ENCODE results near the gene PDC. TPM values are rescaled to one million over a fixed set of nuclear protein-coding genes. Genes with fewer than 3 reads are reported as not detected.

Gene PDC
- total RNA-seq, 1 donor = not detected

GRCh38 chr1:186446152-186446551 is 14.8 kb downstream of the PDC start:
- Histone ChIP-seq H3K4me1 (ENCODE audit: insufficient read depth, low read length) (peaks cover 16% of the 10 kb centered on the region), H4K20me1 (ENCODE audit: insufficient read depth, low read length) (no peaks in the 10 kb centered on the region), H3K27me3 (ENCODE audit: insufficient read depth, low read length) (no peaks in the 10 kb centered on the region), H2AFZ (ENCODE audit: low read length) (no peak overlapping the region), H3K9me3 (ENCODE audit: low read depth, low read length) (no peaks in the 10 kb centered on the region), H3K79me2 (ENCODE audit: insufficient read depth, low read length) (no peaks in the 10 kb centered on the region), H3K36me3 (ENCODE audit: insufficient read depth, low read length) (no peaks in the 10 kb centered on the region), H3K4me3 (ENCODE audit: insufficient read depth, low read length) (no peak overlapping the region), H3K27ac (ENCODE audit: low read depth, low read length) (no peak overlapping the region), H3K4me2 (ENCODE audit: insufficient read depth, low read length) (no peak overlapping the region)
- no peak for TF ChIP-seq CTCF (IDR thresholded peaks at IDR 0.05; ENCODE audit: extremely low read depth, low read depth, low read length)
- DNase-seq (ENCODE audit: insufficient read length, low spot score, missing footprints) = no peak

GRCh38 chr1:186443638-186444037 is 17.3 kb downstream of the PDC start:
- Histone ChIP-seq H3K4me3 (ENCODE audit: insufficient read depth, low read length) (no peak overlapping the region), H3K27me3 (ENCODE audit: insufficient read depth, low read length) (no peaks in the 10 kb centered on the region), H4K20me1 (ENCODE audit: insufficient read depth, low read length) (no peaks in the 10 kb centered on the region), H3K9me3 (ENCODE audit: low read depth, low read length) (no peaks in the 10 kb centered on the region), H3K4me2 (ENCODE audit: insufficient read depth, low read length) (no peak overlapping the region), H3K27ac (ENCODE audit: low read depth, low read length) (no peak overlapping the region), H3K4me1 (ENCODE audit: insufficient read depth, low read length) (peaks cover 16% of the 10 kb centered on the region), H3K79me2 (ENCODE audit: insufficient read depth, low read length) (no peaks in the 10 kb centered on the region), H2AFZ (ENCODE audit: low read length) (no peak overlapping the region), H3K36me3 (ENCODE audit: insufficient read depth, low read length) (no peaks in the 10 kb centered on the region)
- DNase-seq (ENCODE audit: insufficient read length, low spot score, missing footprints) = no peak
- TF ChIP-seq CTCF (IDR thresholded peaks at IDR 0.05; ENCODE audit: extremely low read depth, low read depth, low read length) = no peak

GRCh38 chr1:186442651-186443375 is 18.1 kb downstream of the PDC start:
- no peak for DNase-seq (ENCODE audit: insufficient read length, low spot score, missing footprints)

More at GRCh38 chr1:186442651-186443375, 18.1 kb downstream of the PDC start:
- no peak overlapping the region for H3K4me3 ChIP-seq (ENCODE audit: insufficient read depth, low read length)
- no peaks in the 10 kb centered on the region for H4K20me1 ChIP-seq (ENCODE audit: insufficient read depth, low read length)
- TF ChIP-seq CTCF (IDR thresholded peaks at IDR 0.05; ENCODE audit: extremely low read depth, low read depth, low read length) = no peak
- H3K79me2 ChIP-seq (ENCODE audit: insufficient read depth, low read length) = no peaks in the 10 kb centered on the region
- H2AFZ ChIP-seq (ENCODE audit: low read length) = peak overlapping the region; percentile 49
- H3K36me3 ChIP-seq (ENCODE audit: insufficient read depth, low read length) = no peaks in the 10 kb centered on the region
- peak overlapping the region; percentile 54 for H3K4me2 ChIP-seq (ENCODE audit: insufficient read depth, low read length)
- H3K27ac ChIP-seq (ENCODE audit: low read depth, low read length) = peak overlapping the region; percentile 89
- H3K4me1 ChIP-seq (ENCODE audit: insufficient read depth, low read length) = peaks cover 16% of the 10 kb centered on the region
- H3K9me3 ChIP-seq (ENCODE audit: low read depth, low read length) = no peaks in the 10 kb centered on the region
- H3K27me3 ChIP-seq (ENCODE audit: insufficient read depth, low read length) = no peaks in the 10 kb centered on the region

Measured in osteoblast (primary cell).